HCT116 (cell line): ENCODE data around the gene KNDC1.

Experiments used
- CBX3 ChIP-seq: IDR thresholded peaks from 2 replicates; pipeline ENCODE4 v1.6.1; 2012; ENCODE audit warnings: low read depth
- CEBPB ChIP-seq: IDR thresholded peaks from 2 replicates; pipeline ENCODE4 v1.6.1; 2012; ENCODE audit warnings: low read depth
- EZH2 ChIP-seq: fragments of 200-600 bp; sonication (generic); IDR thresholded peaks from 2 replicates; pipeline ENCODE4 v1.6.1; 2017; ENCODE audit warnings: antibody characterized with exemption, mixed run types
- JUND ChIP-seq: IDR thresholded peaks from 2 replicates; pipeline ENCODE4 v1.6.1; 2012
- POLR2A ChIP-seq: IDR thresholded peaks from 2 replicates; pipeline ENCODE4 v1.7.0; 2011; ENCODE audit warnings: borderline replicate concordance; ENCODE audit not compliant: insufficient read depth, insufficient read length; ENCODE audit errors: extremely low read depth
- RAD21 ChIP-seq: IDR thresholded peaks from 2 replicates; pipeline ENCODE4 v1.6.1; 2012; ENCODE audit warnings: low read depth, mild to moderate bottlenecking
- REST ChIP-seq: IDR thresholded peaks from 2 replicates; pipeline ENCODE4 v1.6.1; 2012; ENCODE audit warnings: low read depth
- TF ChIP-seq, protein P1 (sequence below), 3 experiments: fragments of 200-600 bp in 1 of 3; sonication (generic) in 1 of 3; IDR thresholded peaks in 2 of 3; conservative IDR thresholded peaks in 1 of 3; 2 replicates each; pipeline ENCODE4 v1.5.1; 2012 to 2017; ENCODE audit warnings: low read depth in 2 of 3, low read length in 2 of 3, antibody characterized with exemption in 1 of 3, borderline replicate concordance in 1 of 3, control low read depth in 1 of 3, mild to moderate bottlenecking in 1 of 3, mixed read lengths in 1 of 3, mixed run types in 1 of 3, moderate library complexity in 1 of 3; ENCODE audit not compliant: insufficient read depth in 1 of 3

- no peak for TF ChIP-seq CEBPB
- no peak for TF ChIP-seq JUND
- TF ChIP-seq EZH2: no peak
- TF ChIP-seq, protein P1, sequence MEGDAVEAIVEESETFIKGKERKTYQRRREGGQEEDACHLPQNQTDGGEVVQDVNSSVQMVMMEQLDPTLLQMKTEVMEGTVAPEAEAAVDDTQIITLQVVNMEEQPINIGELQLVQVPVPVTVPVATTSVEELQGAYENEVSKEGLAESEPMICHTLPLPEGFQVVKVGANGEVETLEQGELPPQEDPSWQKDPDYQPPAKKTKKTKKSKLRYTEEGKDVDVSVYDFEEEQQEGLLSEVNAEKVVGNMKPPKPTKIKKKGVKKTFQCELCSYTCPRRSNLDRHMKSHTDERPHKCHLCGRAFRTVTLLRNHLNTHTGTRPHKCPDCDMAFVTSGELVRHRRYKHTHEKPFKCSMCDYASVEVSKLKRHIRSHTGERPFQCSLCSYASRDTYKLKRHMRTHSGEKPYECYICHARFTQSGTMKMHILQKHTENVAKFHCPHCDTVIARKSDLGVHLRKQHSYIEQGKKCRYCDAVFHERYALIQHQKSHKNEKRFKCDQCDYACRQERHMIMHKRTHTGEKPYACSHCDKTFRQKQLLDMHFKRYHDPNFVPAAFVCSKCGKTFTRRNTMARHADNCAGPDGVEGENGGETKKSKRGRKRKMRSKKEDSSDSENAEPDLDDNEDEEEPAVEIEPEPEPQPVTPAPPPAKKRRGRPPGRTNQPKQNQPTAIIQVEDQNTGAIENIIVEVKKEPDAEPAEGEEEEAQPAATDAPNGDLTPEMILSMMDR (IDR thresholded peaks at IDR 0.05 in 2 of 3, conservative IDR thresholded peaks at IDR 0.05 in 1 of 3; ENCODE audit: borderline replicate concordance in 1 of 3, insufficient read depth in 1 of 3, low read depth in 2 of 3, low read length in 2 of 3): no peak
- no peak for TF ChIP-seq CBX3
- TF ChIP-seq REST: no peak
- no peak for TF ChIP-seq POLR2A
- no peak for TF ChIP-seq RAD21
These were observed 36.2 kb upstream of the KNDC1 start for GRCh38 chr10:133123746-133124356.
